ENCODE data around the gene KIF26B.

Gene KIF26B

DNA sequence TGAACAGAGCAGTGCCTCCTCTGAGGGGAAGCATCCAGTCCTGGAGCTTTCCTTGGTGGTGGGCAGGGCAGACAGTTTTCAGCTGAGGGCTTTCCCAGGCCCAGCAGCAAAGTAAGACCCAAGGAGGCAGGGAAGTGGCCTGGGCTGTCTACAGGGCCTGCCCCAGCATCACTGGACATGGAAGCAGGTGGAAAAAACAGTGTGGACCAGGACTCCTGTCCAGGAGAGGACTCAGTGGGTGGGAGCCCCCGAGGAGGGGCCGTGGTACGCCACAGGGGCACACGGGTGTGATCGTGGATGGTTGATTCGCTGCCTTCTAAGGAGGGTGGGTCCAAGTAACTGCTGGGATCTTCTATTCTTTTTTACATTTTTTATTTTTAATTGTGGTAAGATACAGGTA lies 387.6 kb downstream of the KIF26B start:
- no peak overlapping the region for H3K27ac ChIP-seq
- TF ChIP-seq, protein P1, sequence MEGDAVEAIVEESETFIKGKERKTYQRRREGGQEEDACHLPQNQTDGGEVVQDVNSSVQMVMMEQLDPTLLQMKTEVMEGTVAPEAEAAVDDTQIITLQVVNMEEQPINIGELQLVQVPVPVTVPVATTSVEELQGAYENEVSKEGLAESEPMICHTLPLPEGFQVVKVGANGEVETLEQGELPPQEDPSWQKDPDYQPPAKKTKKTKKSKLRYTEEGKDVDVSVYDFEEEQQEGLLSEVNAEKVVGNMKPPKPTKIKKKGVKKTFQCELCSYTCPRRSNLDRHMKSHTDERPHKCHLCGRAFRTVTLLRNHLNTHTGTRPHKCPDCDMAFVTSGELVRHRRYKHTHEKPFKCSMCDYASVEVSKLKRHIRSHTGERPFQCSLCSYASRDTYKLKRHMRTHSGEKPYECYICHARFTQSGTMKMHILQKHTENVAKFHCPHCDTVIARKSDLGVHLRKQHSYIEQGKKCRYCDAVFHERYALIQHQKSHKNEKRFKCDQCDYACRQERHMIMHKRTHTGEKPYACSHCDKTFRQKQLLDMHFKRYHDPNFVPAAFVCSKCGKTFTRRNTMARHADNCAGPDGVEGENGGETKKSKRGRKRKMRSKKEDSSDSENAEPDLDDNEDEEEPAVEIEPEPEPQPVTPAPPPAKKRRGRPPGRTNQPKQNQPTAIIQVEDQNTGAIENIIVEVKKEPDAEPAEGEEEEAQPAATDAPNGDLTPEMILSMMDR (conservative IDR thresholded peaks at IDR 0.05): no peak

DNA sequence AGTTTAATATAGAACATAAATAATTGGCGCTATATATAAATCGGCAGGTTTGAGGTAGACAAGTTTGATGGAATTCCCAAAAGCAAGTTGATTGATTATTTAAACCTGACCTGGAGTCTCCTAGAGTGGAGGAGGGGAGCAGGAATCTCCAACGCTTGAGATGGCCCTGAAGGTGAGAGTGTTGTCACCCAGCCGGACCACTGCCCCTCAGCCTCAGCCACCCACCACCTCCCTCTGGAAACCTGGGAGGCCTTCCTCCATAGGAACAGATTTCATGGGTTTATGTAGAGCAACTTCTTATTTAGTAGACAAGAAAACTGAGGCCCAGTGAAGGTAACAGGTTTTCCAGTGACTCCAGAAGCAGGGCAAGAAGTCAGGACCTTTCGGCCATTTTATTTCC lies 389.5 kb downstream of the KIF26B start:
- no peak overlapping the region for H3K27ac ChIP-seq
- TF ChIP-seq, protein P1 (conservative IDR thresholded peaks at IDR 0.05): no peak

DNA sequence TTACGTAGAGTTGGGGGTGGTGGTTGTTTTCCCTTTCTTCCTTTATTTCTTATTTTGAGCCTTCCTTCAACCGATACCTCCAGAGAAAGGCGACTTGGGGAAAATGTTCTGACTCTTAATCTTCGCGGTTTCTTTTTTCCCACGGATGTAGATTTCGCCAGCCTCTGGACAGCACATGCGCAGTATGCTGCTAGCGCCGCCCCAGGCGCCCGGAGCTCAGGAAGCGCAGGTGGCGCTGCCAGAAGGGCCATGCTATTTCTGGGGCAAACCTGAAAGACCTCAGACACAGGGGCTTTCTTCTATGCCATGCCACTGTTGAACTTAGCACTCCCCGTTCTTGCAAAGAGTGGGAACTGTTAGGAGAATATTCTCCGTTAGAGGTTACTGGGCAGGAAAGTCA lies 392.1 kb downstream of the KIF26B start:
- no peak overlapping the region for H3K27ac ChIP-seq
- TF ChIP-seq, protein P1 (conservative IDR thresholded peaks at IDR 0.05): no peak

DNA sequence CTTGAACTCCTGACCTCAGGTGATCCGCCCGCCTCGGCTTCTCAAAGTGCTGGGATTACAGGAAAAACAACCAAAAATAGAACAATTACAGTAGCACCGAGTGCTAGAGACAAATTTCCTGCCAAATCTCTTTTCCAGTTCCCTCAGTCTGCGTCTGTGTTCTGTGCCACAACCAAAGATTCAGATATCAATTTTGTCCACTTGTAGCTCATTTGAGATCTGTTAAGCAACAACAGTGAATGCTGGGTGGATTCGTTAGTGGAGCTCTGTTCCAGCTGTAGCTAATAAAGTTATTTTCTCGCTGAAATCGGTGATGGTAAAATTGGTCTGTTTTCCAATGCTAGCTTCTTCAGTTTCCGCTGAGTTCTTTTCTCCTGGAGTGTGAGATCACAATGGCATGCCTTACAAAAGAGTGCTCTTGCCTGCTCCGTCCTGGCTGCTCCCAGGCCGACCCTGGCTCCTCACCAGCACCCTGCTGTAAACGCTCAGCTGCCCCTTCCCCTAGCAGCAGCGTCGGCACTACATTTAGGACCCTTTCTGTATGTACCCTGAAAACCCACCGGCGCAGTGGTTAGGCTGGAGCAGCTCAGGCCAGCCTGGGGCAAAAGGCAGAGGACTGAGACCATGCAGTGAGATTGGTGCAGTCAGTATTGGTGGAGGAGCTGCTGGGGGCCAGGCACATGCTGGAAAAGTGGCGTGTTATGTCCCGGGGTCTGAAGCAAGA lies 395.4 kb downstream of the KIF26B start:
- TF ChIP-seq, protein P1 (conservative IDR thresholded peaks at IDR 0.05): no peak
- no peak overlapping the region for H3K27ac ChIP-seq

DNA sequence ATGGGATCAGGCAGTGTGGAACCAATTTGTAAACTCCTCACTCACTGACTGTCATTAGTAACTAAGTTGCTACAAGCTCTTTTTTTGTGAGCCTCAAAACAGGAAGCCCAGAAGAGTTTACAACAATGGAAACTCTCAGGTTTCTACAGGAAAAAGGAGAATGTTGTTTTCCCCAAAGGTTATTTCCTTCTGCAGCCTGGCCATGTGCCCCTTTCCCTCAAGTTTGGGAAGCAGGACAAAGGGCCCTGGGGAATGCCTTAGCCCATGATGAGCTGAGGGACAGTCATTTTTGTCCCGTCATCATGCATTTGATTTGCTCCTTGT lies 395.9 kb downstream of the KIF26B start:
- no peak overlapping the region for H3K27ac ChIP-seq
- TF ChIP-seq, protein P1 (conservative IDR thresholded peaks at IDR 0.05): no peak

DNA sequence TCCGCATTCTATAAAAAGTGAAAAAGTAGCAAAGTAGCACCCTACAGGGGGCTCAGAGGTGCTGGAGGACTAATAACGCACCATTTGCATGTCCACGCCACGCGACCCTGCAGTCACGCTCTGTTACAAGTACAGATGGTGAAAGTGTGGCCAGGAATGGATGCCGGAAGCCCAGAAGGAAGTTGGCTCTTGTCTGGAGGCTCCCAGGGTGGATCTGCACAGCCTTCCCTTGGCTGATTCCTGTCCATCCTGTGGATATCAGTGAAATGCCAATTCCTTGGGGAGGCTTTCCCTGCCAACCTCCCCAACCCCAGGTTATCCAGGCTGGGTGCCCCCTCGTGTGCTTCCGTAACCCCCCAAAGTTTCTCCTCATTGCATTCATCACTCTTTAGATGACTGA lies 396.8 kb downstream of the KIF26B start:
- TF ChIP-seq, protein P1 (conservative IDR thresholded peaks at IDR 0.05): no peak
- H3K27ac ChIP-seq: no peak overlapping the region

DNA sequence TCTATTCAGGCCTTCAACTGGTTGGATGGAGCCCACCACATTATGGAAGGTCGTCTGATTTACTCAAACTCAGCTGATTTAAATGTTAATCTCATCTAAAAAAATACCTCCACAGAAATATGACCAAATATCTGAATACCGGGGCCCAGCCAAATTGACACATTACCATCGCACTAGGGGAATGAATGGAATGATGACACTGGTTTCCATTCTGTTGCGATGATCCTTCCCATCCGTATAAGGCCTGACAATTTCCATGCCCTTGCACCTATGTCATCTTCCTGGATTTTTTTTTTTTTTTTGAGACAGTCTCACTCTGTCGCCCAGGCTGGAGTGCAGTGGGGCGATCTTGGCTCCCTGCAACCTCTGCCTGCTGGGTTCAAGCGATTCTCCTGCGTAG lies 397.5 kb downstream of the KIF26B start:
- H3K27ac ChIP-seq: no peak overlapping the region
- TF ChIP-seq, protein P1 (conservative IDR thresholded peaks at IDR 0.05): no peak

Data from VCaP (cell line).